Measurements from ENCODE around the gene CYP4F22. TPM values are rescaled to one million over a fixed set of nuclear protein-coding genes. Genes with fewer than 3 reads are reported as not detected.

CYP4F22 gene
- total RNA-seq, 1 experiment from 2014 or later, result 4.9 TPM

GRCh38 chr19:15570420-15570819, 62.1 kb downstream of the CYP4F22 start:
- Histone ChIP-seq H3K79me2 (ENCODE audit: insufficient read depth, low read length) (no peaks in the 10 kb centered on the region), H3K4me1 (ENCODE audit: control insufficient read depth in 1 of 2, insufficient read depth in 2 of 2, low read length in 2 of 2) (no peaks in the 10 kb centered on the region), H3K36me3 (ENCODE audit: control insufficient read depth in 1 of 2, insufficient read depth in 2 of 2, low read length in 2 of 2) (no peaks in the 10 kb centered on the region), H4K20me1 (ENCODE audit: insufficient read depth) (no peaks in the 10 kb centered on the region), H2AFZ (ENCODE audit: low read depth, low read length, poor library complexity, severe bottlenecking) (no peak overlapping the region), H3K4me3 (replicated peaks in 1 of 2; ENCODE audit: low read depth in 1 of 2, low read length in 2 of 2) (no peak overlapping the region), H3K27ac (ENCODE audit: low read depth, low read length) (no peak overlapping the region), H3K27me3 (ENCODE audit: insufficient read depth, low read length) (peaks cover 29% of the 10 kb centered on the region), H3K9me2 (ENCODE audit: insufficient read depth) (no peaks in the 10 kb centered on the region), H3K4me2 (ENCODE audit: low read length) (no peak overlapping the region), H3K9me3 (ENCODE audit: control insufficient read depth in 1 of 2, insufficient read depth in 1 of 2, low read depth in 1 of 2, low read length in 2 of 2) (no peaks in the 10 kb centered on the region), H3K9ac (ENCODE audit: low read length) (no peak overlapping the region)
- ChIA-PET RAD21 (ENCODE audit: low non-redundant PET in 1 of 2, low total read pairs in 2 of 2, uncharacterized antibody in 2 of 2, unreplicated experiment in 2 of 2) (no interaction called here), CTCF (no interaction called here), POLR2A (no interaction called here)
- intact Hi-C loops (cut with micrococcal nuclease), result no loop called here
- no TSS peak for BruUV-seq (replicated peaks)
- TF ChIP-seq JUND (IDR thresholded peaks at IDR 0.05), result no peak
- DNase-seq (ENCODE audit: low read depth, low spot score) (no peak), ATAC-seq (no peak)

GRCh38 chr19:15575406-15575805, 67.1 kb downstream of the CYP4F22 start:
- H3K4me3 ChIP-seq (replicated peaks in 1 of 2; ENCODE audit: low read depth in 1 of 2, low read length in 2 of 2), result no peak overlapping the region
- ChIA-PET POLR2A (no interaction called here), CTCF (no interaction called here), RAD21 (ENCODE audit: low non-redundant PET in 1 of 2, low total read pairs in 2 of 2, uncharacterized antibody in 2 of 2, unreplicated experiment in 2 of 2) (no interaction called here)
- H3K36me3 ChIP-seq (ENCODE audit: control insufficient read depth in 1 of 2, insufficient read depth in 2 of 2, low read length in 2 of 2), result no peaks in the 10 kb centered on the region
- H3K27me3 ChIP-seq (ENCODE audit: insufficient read depth, low read length), result peaks cover 5% of the 10 kb centered on the region; the same call in 1 of the 2 replicates
- no peak overlapping the region for H2AFZ ChIP-seq (ENCODE audit: low read depth, low read length, poor library complexity, severe bottlenecking)
- no peaks in the 10 kb centered on the region for H4K20me1 ChIP-seq (ENCODE audit: insufficient read depth)
- TF ChIP-seq ATF3 (IDR thresholded peaks at IDR 0.05) (no peak), REST (IDR thresholded peaks at IDR 0.05; ENCODE audit: low read depth) (no peak), MAX (IDR thresholded peaks at IDR 0.05) (no peak), SP1 (IDR thresholded peaks at IDR 0.05; ENCODE audit: low read depth) (no peak), SRF (IDR thresholded peaks at IDR 0.05; ENCODE audit: low read depth) (no peak), EZH2phosphoT487 (IDR thresholded peaks at IDR 0.05; ENCODE audit: borderline replicate concordance) (no peak), RAD21 (IDR thresholded peaks at IDR 0.05; ENCODE audit: low read depth) (no peak), POLR2A (IDR thresholded peaks at IDR 0.05; ENCODE audit: borderline replicate concordance, extremely low read depth, insufficient read depth, insufficient read length) (no peak), CEBPB (IDR thresholded peaks at IDR 0.05; ENCODE audit: low read depth) (no peak), JUND (IDR thresholded peaks at IDR 0.05) (no peak), TCF7L2 (IDR thresholded peaks at IDR 0.05; ENCODE audit: borderline replicate concordance, extremely low read depth, insufficient read depth, insufficient read length) (no peak), FOSL1 (IDR thresholded peaks at IDR 0.05; ENCODE audit: low read depth) (no peak), SIN3A (IDR thresholded peaks at IDR 0.05; ENCODE audit: low read depth) (no peak), EZH2 (IDR thresholded peaks at IDR 0.05) (no peak), ELF1 (IDR thresholded peaks at IDR 0.05; ENCODE audit: borderline replicate concordance, low read depth) (no peak), POLR2AphosphoS5 (IDR thresholded peaks at IDR 0.05; ENCODE audit: low read depth, low read length) (no peak), ZFX (IDR thresholded peaks at IDR 0.05) (no peak)
- H3K9me2 ChIP-seq (ENCODE audit: insufficient read depth), result no peaks in the 10 kb centered on the region
- no peak for ATAC-seq
- H3K27ac ChIP-seq (ENCODE audit: low read depth, low read length), result no peak overlapping the region
- no peaks in the 10 kb centered on the region for H3K4me1 ChIP-seq (ENCODE audit: control insufficient read depth in 1 of 2, insufficient read depth in 2 of 2, low read length in 2 of 2)
- no peak overlapping the region for H3K9ac ChIP-seq (ENCODE audit: low read length)
- no peaks in the 10 kb centered on the region for H3K79me2 ChIP-seq (ENCODE audit: insufficient read depth, low read length)
- no peak overlapping the region for H3K4me2 ChIP-seq (ENCODE audit: low read length)
- no TSS peak for BruUV-seq (replicated peaks)
- no peaks in the 10 kb centered on the region for H3K9me3 ChIP-seq (ENCODE audit: control insufficient read depth in 1 of 2, insufficient read depth in 1 of 2, low read depth in 1 of 2, low read length in 2 of 2)
- DNase-seq (ENCODE audit: low read depth, low spot score), result no peak
- intact Hi-C loops (cut with micrococcal nuclease), result no loop called here

All from HCT116 (cell line).